ENCODE measurements around the gene CCDC188.

DNA sequence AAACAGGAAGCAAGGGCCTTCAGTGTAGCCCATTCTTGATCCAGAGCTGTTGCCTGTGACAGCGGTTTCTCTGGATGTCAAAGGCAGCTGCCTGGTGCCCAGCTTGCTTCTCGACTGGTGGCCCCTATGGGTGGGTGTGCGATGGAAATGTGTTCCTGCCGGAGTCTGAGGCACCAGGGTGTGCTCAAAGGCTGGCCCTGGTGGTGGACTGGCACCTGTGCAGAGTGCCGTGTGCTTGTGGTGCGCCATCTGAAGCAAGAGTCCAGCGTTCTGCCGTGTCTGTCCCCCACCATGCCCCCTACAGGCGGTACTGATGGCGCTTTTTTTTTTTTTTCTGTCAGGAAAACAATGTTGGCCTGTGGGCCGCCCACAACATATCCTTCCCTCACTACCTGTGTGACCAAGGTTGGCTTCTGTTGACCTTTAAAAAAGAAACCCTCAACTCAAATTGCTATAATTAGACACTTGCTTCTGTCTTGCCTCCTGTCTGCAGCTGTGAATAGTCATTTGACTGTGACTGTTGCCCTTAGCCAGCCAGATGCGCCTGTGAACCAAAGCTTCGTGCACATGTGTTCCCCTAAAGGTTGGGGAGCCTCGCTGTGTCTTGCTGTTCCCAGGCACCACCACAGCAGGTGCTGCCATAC, 39.7 kb downstream of the CCDC188 start:
- TF ChIP-seq POLR2AphosphoS5 (IDR thresholded peaks at IDR 0.05; ENCODE audit: low read depth): peak; percentile 90
- TF ChIP-seq, protein P1, sequence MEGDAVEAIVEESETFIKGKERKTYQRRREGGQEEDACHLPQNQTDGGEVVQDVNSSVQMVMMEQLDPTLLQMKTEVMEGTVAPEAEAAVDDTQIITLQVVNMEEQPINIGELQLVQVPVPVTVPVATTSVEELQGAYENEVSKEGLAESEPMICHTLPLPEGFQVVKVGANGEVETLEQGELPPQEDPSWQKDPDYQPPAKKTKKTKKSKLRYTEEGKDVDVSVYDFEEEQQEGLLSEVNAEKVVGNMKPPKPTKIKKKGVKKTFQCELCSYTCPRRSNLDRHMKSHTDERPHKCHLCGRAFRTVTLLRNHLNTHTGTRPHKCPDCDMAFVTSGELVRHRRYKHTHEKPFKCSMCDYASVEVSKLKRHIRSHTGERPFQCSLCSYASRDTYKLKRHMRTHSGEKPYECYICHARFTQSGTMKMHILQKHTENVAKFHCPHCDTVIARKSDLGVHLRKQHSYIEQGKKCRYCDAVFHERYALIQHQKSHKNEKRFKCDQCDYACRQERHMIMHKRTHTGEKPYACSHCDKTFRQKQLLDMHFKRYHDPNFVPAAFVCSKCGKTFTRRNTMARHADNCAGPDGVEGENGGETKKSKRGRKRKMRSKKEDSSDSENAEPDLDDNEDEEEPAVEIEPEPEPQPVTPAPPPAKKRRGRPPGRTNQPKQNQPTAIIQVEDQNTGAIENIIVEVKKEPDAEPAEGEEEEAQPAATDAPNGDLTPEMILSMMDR (IDR thresholded peaks at IDR 0.05; ENCODE audit: insufficient read depth, low read length): peak; percentile 17
